ENCODE measurements around the gene KLK13.

KLK13 gene

GRCh38 chr19:51018745-51019543 lies 45.9 kb downstream of the KLK13 start:
- FAIRE-seq, result no peak

DNA sequence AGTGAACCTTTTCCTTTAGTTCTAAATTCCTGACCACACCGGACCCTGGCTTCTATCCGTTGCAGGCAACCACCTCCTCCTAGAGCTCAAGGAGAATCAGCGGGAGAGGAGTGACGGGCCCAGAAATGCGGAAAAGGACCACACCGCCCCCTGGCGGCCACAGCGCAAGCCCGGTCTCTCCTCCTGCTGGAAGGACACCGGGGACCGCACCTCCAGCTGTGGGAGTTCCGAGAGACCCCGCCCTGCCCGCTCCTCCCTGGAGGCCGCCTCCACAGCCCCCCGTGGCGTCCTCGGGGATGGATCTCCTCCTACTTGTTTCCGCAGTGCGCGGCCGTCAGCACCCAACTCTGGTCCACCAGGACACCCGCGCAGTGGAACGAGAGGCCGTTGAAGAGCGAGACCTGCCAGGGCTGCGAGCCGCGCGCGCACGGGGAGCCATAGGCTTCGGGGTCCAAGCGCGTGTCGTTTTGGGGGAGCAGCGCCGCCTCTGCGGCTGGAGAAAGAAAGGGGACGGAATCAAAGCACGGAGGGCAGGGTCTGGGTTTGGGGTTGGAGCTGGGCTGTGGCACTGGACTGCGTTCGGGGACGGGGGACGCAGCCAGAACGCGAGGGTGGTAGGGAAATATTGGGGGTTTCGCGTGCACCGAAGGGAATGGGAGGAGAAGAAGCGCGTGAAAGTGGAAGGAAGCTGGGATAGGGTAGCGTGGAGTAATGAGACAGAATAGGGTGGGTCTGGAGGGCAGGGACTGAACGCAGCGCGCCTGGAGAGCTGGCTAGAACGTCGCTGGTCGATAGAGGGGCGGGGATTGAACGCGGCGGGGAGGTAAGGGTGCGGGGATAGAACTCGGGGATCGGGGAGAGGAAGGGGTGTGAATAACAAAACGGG lies 47.9 kb downstream of the KLK13 start:
- FAIRE-seq, result no peak

DNA sequence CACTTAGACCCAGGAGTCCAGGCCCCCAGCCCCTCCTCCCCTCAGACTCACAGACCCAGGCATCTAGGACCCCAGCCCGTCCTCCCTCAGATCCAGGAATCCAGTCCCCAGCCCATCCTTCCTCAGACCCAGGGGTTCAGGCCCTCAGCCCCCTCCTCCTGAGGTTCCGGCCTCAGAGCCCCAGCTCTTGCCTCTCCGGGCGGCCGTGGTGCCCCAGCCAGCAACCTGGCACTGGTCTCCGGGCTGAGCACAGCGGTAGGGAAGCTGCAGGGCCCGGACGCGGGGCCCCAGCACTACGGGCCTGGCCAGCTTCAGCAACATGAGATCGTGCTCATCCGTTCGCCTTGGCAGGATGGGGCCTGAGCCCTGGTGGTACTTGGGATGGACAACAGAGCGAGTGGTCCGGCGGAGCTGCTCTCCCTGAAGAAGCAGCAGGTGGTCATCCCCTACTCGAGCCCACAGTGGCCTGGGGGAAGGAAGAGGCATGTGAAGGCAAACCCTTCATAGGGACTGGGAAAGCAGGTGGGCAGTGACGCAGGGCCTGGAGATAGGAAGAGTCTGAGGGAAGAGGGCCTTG lies 49.1 kb downstream of the KLK13 start:
- no peak for FAIRE-seq

DNA sequence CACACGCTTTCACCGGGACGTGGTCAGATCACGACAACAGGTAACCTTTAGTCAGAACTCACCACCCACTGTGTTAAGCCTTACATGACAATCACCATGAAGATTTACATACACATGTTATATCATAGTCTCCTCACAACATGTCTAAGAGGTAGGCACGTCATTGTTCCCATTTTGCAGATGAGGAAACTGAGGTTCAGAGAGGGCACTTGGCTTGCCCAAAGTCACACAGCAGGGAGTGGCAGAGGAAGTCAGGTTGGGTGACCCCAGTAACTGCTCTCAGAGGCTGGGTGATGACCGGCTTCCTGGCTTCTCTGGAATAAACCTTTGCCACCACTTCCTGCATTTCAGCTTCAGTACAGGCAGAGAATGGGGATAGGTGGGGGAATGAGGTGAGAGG lies 50.6 kb downstream of the KLK13 start:
- FAIRE-seq, result no peak

GRCh38 chr19:51012661-51013190 lies 52.2 kb downstream of the KLK13 start:
- no peak for FAIRE-seq

GRCh38 chr19:51010066-51010795 lies 54.7 kb downstream of the KLK13 start:
- FAIRE-seq, result no peak

DNA sequence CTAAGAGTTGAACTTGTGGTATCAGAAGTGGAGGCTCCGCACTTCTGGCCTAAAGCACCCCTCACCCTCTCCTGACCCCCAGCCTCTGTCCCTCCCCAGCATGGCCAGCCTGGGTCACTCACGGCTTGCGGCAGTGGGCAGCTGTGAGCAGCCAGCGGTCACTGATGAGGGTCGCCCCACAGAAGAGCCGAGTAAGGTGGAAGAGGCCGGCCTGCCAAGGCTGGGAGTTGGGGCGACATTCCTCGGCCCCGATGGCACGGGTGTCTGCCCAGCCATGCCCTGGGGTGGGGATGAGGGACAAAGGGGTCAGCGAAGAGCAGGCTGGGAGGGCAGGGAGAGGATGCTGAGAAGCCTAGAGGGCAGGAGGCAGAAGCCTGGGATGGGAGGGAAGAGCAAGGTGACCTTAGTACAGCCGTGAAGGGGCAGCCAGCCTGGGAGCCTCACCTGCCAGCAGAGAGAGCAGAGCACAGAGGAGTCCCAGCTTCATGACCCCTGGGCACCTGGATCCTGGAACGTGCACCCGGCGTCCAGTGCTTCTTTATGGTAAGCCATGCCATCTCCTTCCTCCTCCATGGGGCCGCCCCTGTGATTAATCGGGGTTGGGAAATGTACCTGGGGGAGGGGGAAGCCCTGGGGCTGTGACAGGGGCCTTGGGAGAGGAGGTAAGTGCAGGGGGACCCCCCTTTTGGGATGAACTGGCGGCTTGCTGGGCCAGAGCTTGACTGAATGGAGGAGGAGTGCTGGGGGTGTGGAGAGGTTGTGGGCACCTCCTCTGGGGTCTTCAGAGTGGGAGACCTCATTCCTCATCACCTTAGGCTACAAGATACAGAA lies 55.6 kb downstream of the KLK13 start:
- FAIRE-seq, result no peak

DNA sequence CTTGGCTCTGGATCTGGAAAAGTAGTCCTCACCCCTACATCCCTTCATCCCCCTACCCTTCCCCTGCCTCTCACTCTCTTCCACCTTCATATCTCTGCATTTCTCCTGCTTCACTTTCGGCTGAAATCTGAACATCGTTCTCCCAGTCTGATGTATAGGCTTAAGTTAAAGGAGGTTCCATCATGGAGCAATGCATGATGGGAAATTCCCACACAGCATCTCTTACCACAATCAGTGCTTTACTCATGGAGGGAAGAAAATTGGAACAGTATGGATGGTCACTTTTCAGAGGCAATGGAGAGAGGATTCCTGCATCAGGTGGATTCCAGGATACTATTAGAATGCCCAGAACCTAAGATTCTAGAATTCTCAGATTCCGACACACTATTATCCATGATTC lies 57.4 kb downstream of the KLK13 start:
- no peak for FAIRE-seq

- no peak for FAIRE-seq
Measured at GRCh38 chr19:51006406-51006805, 58.5 kb downstream of the KLK13 start.
